Fibroblast of the conjunctiva (primary cell): ENCODE results near the gene ELK1.

Experiments used
- DNase-seq: peaks from one replicate; pipeline ENCODE4 v3.0.0-alpha.2; 2010; ENCODE audit warnings: low read depth

ELK1 gene

DNA sequence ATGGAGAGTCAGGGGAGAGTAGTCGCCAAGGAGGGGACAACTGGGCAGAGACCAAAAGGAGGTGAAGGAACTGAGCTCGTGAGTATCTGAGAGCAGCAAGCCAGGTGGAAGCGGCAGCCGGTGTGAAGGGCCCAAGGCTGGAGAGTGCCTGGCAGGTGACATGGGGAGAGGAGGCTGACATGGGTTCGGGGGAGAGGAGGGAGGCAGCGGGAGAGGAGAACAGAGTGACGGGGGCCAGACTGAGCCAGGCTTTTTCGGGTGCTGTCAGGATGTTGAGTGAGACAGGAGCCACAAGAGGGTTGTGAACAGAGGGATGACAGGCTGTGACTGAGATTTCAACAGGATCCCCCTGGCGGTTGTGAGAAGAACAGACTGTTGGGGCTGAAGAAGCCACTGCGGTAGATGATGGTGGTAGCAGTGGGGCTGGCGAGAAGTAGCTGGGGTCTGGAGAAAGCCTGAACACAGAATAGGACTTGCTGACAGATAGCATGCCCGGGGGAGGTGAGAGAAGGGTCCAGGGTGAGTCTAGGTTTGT lies 5.7 kb downstream of the ELK1 start:
- DNase-seq = no peak

DNA sequence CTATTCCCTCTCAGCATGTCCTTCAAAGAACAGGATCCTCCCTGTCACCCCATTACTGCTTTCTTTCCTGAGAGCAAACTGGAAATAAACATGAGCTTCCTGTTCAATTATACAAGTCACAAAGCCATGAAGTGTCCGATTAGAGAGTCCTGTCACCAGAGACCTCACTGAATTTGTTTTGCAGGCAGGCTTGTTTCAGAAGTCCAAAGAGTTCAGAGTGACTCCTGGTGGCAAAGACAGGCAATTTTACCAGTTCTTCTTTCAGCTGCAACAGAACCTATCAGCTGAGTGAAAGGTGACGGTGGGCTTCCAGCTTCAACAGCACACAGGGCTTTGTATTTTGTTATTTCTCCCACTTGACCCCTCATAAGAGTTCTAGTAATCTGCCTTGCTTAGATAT lies 6.4 kb downstream of the ELK1 start:
- DNase-seq = peak; percentile 21

- no peak for DNase-seq
Measured at GRCh38 chrX:47638816-47639215, 11.5 kb downstream of the ELK1 start.

DNA sequence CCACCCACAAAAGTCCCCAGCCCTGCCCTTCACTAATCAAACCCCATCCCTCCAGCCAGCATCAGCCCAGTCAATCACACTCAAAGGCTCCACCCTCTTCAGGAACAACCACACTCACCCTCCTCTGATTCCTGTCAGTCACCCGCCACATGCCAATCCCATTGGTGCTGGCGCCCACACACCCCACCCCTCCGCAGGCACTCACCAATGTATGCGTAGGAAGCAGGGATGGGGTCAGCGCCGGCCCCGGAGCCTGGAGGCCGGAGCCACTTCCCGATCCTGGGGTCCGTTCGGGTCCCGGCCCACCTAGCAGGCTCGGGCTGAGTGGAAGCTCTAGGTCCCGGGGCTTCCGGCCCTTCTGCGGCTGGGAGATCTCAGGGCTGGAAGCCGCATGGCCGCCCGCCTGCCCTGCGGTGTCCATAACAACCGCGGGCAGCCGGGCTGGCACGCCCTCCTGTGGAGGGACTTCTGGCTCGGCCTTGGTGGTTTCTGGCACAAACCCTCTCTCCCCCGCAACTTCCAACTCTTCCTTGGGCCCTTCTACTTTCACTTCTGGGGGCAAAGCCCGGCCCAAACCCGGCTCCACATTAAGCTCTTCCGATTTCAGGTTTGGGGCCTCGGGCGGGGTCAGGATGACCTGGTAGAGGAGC lies 12.7 kb downstream of the ELK1 start:
- DNase-seq = no peak

DNA sequence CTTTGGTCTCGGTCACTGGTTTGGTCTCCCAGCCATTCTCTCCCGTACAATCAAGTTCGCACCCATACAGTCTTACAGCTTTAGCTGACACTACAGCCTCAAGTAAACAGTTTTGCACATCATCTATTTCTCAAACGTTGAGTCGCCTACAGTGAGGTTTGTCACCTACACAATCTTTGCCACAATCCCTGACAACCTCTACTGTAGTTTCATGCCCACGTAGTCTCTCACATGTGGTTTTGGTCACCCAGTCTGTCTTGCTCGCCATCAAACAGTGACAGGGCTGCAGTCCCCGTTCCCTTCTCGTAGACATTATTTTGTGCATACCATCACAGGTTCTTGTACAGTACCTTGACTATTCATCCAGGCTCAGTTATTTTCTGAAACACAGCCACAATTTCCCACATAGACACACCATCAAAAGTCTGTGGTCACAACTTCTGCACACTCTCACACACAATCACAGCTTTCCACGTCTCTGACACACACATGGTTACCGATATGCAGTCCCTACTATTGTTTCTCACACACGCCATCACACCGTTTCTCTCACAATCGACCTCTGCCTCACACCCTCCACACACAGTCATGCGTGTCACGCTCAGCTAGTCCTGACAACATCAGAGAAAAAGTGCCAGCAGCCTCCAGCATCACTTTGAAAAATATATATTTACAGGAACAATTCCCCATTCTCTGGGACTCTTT lies 15.3 kb downstream of the ELK1 start:
- DNase-seq = no peak

DNA sequence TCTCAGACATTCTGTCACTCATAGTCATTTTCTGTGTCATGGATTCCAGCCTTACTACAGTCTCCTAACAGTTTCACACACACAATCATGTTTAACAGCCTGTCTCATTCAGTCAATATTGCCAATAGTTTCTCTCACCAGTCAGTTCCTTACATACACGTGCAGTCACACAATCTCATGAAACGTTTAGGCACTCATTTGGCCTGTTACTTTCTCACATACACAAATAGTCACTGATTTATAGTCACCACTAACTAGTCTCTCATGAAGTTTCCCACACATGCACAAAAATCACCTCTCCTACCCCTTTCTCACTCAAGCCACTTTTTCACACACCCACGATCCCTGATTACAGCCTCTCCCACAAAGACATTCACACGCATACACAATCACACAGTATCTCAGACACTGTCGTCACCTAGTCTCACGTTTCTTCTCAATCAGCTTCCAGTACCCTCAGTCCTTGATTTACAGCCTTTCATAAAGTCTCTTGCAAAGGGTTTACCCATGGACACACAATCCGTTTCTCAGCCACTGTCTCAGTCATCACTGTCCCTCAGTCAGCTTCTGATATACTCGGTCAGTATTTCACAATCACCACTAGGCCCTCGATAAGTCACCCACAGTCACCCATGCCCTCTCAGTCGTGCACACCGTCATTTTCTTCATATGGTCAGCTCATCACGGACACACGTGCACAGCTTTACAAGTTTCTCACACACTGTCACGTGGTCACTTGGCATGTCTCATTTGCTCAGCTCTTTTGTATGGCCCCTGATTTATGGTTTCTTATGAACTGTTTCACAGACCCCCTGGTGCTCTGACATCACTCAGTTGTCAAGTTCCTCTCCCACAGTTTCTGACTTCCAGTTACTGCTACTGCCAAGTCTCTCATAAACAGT lies 16.4 kb downstream of the ELK1 start:
- DNase-seq = no peak

DNA sequence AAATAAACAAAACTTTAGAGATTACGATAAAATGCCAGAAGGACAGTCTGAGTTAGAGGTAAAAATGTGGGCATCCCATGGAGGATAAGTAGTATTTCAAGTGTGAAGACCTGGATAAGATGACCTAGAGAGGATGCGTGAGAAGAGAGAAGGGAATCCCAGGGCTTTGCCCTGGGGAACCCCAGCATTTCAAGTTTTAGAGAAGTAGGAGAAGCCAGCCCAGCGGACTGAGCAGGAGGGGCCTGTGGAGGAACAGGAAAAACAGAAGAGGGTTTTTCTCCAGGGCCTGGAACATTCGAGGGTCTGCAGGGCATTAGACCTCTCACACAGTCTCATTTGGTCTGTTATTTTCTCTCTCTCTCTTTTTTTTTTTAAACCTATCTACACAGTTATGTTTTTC lies 17.7 kb downstream of the ELK1 start:
- DNase-seq = no peak

DNA sequence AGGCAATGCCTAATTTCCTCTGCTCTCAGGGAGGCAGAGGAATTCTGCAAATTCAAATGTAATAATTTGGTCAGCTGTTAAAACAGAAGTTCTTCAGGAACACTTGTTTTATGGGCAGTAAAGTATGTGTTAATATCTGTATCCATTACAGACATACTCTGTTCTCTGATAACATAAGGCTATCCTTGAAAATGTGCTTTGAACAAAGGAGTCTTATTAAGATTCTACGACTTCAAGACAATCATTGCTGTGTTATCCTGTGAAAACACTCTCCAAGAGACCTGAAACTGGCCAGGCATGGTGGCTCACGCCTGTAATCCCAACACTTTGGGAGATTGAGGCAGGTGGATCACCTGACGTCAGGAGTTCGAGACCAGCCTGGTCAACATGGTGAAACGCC lies 18.7 kb downstream of the ELK1 start:
- DNase-seq = no peak

DNA sequence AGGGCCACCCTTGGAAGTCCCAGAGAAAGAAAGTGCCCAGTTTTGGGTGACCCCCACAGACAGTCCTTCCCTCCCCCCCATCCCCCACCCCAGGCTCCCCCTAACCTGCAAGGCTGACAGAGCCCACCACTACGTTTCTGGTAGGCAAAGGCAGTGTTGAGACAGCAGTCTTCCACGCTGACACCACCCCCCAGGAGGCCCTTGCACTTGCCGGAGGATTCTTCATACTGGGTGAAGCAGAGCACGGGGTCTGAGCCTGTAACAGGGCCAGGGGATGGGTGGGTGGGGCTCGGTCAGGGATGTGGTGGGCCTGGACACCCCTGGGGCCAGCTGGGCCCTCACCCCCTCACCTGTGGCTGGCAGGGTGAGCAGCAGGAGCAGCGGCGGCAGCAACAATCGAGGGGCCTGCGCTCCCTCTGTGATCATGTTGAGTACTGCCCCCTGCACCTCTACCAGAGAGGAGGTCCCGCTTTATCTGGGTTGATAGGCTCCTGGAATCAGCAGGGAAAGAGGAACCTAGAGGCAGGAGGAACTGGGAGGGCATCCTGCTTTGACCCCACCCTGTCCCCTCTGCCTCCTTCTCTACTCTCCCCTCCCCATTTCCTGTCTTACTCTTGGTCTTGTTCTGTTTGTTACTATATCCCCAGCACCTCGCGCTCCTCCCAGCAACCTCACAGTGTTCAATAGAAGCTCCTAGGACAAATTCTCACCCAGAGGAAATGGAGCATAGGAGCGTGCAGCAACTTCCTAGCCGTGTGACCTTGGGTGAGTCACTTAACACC lies 20.8 kb downstream of the ELK1 start, which contains the start of gene CFP:
TSS of gene CFP (minus strand) at position 512 of the 782 bp plus-strand sequence. CDS start at position 426, 86 bp downstream.
- DNase-seq = no peak

DNA sequence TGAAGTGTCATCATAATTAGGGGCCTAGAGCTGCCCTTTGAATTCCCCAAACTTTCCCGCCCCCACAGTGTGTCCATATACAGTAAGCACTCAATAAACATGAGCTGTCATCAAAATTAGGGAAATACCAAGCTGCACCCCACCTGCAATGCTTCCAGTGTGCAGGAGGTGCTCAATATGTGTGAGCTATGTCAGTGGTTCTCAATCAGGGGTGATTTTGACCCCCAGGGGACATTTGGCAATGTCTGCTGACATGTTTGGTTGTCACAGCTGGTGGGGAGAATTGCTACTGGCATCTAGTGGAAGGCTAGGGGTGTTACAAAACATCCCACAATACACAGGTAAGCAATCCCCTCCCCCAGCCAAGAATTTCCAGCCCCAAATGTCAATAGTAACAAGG lies 21.4 kb downstream of the ELK1 start:
- no peak for DNase-seq

DNA sequence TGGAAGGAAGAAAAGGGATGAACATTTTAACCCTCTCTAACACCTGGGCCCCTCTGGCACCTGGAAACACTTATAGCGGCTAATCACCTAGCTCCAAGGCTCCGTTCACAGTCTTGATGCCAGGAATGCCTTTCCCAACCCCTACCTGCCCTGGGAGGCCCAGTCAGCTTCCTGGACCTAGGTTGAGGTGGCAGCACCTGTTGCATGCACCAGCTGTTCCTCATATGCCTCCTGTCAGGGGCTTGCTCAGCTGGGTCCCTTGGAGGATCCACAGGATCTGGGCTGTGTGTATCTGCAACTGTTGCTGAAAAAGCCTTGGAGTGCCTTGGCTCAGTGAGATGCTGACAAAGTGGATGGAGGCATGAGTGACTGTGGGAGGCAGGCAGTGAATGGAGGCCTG lies 25.0 kb downstream of the ELK1 start:
- no peak for DNase-seq

- peak; percentile 45 for DNase-seq
Measured at GRCh38 chrX:47623540-47624027, 26.8 kb downstream of the ELK1 start.

DNA sequence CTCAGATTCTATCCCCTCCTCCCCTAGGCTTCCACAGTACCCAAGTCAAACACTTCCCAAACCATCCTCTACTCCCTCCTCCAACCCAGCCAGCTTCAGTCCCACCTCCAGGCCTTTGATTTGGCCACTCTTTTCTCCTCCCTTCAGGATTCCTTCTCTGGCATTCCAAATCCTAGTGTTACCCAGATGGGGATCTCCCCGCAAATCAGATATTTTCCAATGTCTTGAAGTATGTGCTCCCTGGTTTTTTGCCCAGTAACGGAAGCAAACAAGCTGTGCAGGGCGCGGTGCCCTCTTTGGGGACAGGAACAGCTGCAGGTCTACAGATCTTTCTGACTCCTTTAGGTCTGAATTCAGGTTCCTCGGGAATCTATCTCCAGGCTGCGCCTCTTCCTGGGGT lies 28.5 kb downstream of the ELK1 start:
- no peak for DNase-seq

DNA sequence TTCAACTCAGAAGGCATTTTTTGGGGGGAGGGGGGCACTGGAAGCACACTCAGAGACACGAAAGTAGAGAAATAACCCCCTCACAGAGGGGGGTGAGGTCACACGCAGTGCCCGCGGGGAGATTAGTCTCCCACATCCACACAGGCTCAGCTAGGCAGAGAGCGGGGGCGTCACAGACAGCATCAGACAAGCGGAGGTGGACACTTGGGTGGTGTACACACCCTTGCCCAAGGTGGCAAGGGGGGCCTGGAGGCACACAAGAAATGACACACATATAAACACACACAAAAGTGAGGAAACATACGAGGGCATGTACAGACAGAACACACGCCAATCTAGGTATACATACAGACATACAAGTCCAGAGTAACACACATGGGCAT lies 30.1 kb downstream of the ELK1 start:
- DNase-seq = no peak

DNA sequence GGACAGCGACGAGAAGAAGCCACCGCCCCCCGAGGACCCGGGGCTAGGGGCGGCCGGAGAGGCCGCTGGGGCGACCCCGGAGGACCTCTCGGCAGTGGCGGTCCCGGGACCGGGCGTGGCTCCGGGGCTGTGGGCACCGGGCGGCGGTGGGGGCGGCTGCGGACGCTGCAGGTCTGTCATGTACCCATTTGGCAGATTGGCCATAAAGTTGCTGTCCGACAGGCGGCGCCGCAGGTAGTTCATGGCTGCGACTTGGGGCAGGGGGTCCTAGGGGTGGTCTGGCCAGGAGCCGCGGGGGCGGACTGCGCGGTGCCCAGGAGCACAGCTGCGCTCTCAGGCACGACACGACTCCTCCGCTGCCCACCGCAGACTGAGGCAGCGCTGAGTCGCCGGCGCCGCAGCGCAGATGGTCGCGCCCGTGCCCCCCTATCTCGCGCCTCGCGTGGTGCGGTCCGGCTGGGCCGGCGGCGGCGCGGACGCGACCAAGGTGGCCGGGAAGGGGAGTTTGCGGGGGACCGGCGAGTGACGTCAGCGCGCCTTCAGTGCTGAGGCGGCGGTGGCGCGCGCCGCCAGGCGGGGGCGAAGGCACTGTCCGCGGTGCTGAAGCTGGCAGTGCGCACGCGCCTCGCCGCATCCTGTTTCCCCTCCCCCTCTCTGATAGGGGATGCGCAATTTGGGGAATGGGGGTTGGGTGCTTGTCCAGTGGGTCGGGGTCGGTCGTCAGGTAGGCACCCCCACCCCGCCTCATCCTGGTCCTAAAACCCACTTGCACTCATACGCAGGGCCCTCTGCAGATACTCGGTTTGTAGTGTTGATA lies 30.7 kb downstream of the ELK1 start, which contains the start of gene SYN1:
TSS of gene SYN1 (minus strand) at position 372 of the 817 bp plus-strand sequence. CDS start at position 243, 129 bp downstream.
- peak; percentile 40 for DNase-seq

DNA sequence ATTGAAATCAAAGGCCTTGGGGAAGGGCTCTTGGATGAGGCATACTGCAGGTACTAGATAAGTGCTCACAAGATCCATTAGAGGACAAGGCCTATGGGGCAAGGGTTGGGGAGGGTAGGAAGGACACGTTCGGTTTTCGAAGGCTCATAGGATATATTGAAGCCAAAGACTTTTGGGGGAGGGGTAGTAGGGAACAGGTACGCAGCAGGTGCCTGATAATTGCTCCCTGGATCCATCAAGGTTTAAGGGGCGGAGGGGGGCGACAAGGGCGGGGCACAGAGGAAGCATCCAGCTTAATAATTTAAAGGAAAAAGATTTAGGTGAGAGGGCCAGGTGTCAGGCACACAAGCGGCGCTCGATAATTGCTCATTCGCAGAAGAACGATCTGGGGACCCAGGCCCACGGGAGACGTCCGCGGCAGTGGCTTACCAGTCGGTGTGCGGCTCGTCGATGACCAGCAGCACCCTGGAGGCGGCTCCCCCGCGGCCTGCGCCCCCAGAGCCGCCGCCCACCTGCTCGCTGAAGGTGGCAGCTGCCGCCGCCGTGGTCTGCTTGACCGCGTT lies 31.4 kb downstream of the ELK1 start:
- no peak for DNase-seq

GRCh38 chrX:47614618-47615017 lies 35.7 kb downstream of the ELK1 start:
- DNase-seq = no peak

- DNase-seq = no peak
Measured at GRCh38 chrX:47613082-47613481, 37.3 kb downstream of the ELK1 start.

- no peak for DNase-seq
Measured at GRCh38 chrX:47612418-47612817, 37.9 kb downstream of the ELK1 start.

DNA sequence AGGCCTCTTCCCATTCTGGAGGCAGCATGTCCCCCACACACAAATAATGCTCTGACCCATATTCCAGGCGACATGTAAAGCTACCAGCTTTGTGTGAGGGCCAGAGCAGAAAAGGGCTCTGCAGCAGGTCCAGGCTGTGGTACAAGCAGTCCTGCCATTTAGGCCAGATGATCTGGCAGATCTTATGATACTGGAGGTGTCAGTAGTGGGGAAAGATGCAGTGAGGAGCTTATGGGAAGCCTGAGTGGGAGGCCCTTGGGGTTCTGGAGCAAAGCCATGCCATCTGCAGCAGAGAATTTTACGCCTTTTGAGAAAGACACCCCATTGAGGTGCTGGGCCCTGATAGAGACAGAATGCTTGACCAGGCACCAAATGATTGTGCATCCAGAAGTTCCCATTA lies 38.4 kb downstream of the ELK1 start:
- no peak for DNase-seq
